Ovary (tissue), 3 donors: ENCODE data around the gene ARHGEF19.

Experiments used
- POLR2A ChIP-seq: fragments of 450-650 bp; IDR thresholded peaks from one replicate; pipeline ENCODE4 v1.6.1; 2017; ENCODE audit warnings: antibody characterized with exemption, mild to moderate bottlenecking, moderate library complexity
- TF ChIP-seq, protein P1 (sequence below), 3 donors: fragments of 450-650 bp in 2 of 3; fragments of 200-600 bp in 1 of 3; IDR thresholded peaks; one replicate each; pipeline versions ENCODE4 v1.5.1 to v1.8.0; 2016 to 2022; ENCODE audit warnings: antibody characterized with exemption in 3 of 3, mild to moderate bottlenecking in 1 of 3
- donor health status: DM: no; HTN: no; CAD: no.

DNA sequence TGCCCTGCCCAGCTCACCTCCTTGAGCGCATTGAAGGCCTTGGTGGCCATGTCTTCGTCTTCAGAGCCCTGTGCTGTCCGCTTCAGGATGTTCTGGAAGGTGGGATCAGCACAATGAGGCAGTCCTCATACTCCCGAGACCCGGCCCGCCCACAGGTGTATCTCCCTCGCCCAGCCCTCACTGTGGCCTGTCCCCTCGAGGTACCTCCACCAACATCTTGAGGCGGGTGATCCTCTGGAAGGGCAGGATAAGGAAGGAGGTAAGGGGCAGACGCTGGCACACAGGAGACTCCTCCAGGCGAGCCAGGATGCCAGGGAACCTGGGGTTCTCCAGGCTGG, 7.1 kb downstream of the ARHGEF19 start:
- TF ChIP-seq, protein P1, sequence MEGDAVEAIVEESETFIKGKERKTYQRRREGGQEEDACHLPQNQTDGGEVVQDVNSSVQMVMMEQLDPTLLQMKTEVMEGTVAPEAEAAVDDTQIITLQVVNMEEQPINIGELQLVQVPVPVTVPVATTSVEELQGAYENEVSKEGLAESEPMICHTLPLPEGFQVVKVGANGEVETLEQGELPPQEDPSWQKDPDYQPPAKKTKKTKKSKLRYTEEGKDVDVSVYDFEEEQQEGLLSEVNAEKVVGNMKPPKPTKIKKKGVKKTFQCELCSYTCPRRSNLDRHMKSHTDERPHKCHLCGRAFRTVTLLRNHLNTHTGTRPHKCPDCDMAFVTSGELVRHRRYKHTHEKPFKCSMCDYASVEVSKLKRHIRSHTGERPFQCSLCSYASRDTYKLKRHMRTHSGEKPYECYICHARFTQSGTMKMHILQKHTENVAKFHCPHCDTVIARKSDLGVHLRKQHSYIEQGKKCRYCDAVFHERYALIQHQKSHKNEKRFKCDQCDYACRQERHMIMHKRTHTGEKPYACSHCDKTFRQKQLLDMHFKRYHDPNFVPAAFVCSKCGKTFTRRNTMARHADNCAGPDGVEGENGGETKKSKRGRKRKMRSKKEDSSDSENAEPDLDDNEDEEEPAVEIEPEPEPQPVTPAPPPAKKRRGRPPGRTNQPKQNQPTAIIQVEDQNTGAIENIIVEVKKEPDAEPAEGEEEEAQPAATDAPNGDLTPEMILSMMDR (IDR thresholded peaks at IDR 0.05), result no peak
- TF ChIP-seq POLR2A, result no peak
